ENCODE results near the gene SFT2D3.
A peak's percentile ranks its signal among the peaks of the same experiment; 100 is the strongest.

The SFT2D3 gene

GRCh38 chr2:127681288-127681804 is 20.0 kb upstream of the SFT2D3 start:
- peak; percentile 31 for DNase-seq

- DNase-seq = no peak
Observed at GRCh38 chr2:127681976-127682857, 19.1 kb upstream of the SFT2D3 start.

- DNase-seq = no peak
Observed at GRCh38 chr2:127683056-127683455, 18.2 kb upstream of the SFT2D3 start.

- DNase-seq = no peak
Observed at GRCh38 chr2:127683757-127684156, 17.5 kb upstream of the SFT2D3 start.

GRCh38 chr2:127685410-127686080 is 15.8 kb upstream of the SFT2D3 start:
- no peak for DNase-seq

- no peak for DNase-seq
Observed at GRCh38 chr2:127688405-127688804, 12.9 kb upstream of the SFT2D3 start.

GRCh38 chr2:127690696-127691095 is 10.6 kb upstream of the SFT2D3 start:
- no peak for DNase-seq

GRCh38 chr2:127694986-127695385 is 6.3 kb upstream of the SFT2D3 start:
- DNase-seq = no peak

GRCh38 chr2:127695491-127696472 is 5.5 kb upstream of the SFT2D3 start:
- DNase-seq = peak; percentile 60

- no peak for DNase-seq
Observed at GRCh38 chr2:127697482-127698180, 3.7 kb upstream of the SFT2D3 start.

- no peak for DNase-seq
Observed at GRCh38 chr2:127698553-127699355, 2.5 kb upstream of the SFT2D3 start.

- peak; percentile 48 for DNase-seq
Observed at GRCh38 chr2:127700527-127701192, 637 bp upstream of the SFT2D3 start.

- peak; percentile 93 for DNase-seq
Observed at GRCh38 chr2:127701651-127702394, 526 bp downstream of the SFT2D3 start.

- DNase-seq = no peak
Observed at GRCh38 chr2:127702395-127703009, 1.2 kb downstream of the SFT2D3 start.

GRCh38 chr2:127703282-127703681 is 2.0 kb downstream of the SFT2D3 start:
- no peak for DNase-seq

GRCh38 chr2:127704641-127705390 is 3.5 kb downstream of the SFT2D3 start:
- DNase-seq = no peak

GRCh38 chr2:127705391-127706065 is 4.2 kb downstream of the SFT2D3 start:
- no peak for DNase-seq

Measured in right kidney (tissue), 1 donor.